Limb (tissue), 2 donors: Measurements from ENCODE around the gene ANKRD27.
"Not testable (repeated sequence)": the region's sequence is repeated elsewhere in the genome, so short reads cannot be mapped to it uniquely, and the experiment has no call there.

Source experiments
- DNase-seq, 2 donors: peaks; one replicate each; pipeline ENCODE4 v3.0.0-alpha.2; 2016; ENCODE audit errors: extremely low spot score in 2 of 2

The ANKRD27 gene

DNA sequence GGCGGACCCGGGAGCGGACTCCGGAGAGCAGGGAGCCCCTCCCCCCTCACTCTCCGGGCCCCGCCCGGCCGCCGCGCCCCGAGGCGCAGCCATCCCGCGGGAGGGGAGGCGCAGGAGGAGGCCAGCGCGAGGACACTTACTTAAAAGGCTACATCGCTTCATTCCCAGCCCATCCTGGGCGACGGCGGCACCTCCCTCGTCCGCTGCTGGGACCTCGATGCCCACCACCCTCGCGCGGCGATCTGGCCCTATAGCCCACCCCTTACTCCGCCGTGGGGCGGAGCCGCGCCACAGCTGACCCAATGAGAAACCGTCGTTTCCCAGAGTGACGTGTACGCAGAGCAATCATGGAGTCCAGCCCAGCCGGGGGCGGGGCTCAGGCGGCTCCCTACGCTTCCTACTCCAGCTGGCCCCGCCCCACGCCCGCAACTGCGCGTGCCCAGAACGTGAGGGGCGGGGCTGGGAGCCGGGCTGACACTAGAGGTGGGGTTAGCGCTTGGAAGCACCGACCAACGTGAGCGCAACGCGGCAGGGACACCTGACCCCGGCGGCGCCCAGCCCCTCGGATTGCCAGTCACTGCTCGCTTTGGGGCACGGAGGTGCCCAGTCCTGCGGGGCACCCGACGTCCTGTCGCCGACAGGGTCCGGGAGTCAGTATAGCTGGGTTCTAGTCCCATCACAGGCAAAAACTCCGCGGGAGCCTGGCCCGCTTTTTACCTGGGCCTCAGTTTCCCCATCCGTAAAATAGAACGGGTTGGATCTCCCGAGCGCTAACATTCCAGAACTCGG, at the start of gene ANKRD27:
ANKRD27 (minus strand) TSS at position 250 of the 789 bp plus-strand sequence. CDS start 16,165 bp downstream, outside the sequence.
- DNase-seq, result peak; percentile 99

DNA sequence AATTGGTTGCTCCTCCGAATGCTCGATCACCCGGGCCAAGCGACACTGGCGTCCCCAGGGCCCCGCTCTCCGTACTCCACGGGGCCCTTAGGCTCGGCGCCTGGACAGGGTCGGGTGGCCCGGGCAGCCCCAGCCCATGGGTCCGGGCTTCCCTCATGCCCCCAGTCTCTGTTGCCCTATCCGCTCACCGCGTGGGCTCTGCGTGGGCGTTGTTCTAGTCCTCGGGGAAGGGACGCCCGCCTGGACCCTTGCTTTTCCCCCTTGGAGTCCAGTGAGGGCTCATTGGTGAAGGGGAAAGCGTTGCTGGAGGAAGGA, 45.9 kb upstream of the ANKRD27 start:
- no peak for DNase-seq

DNA sequence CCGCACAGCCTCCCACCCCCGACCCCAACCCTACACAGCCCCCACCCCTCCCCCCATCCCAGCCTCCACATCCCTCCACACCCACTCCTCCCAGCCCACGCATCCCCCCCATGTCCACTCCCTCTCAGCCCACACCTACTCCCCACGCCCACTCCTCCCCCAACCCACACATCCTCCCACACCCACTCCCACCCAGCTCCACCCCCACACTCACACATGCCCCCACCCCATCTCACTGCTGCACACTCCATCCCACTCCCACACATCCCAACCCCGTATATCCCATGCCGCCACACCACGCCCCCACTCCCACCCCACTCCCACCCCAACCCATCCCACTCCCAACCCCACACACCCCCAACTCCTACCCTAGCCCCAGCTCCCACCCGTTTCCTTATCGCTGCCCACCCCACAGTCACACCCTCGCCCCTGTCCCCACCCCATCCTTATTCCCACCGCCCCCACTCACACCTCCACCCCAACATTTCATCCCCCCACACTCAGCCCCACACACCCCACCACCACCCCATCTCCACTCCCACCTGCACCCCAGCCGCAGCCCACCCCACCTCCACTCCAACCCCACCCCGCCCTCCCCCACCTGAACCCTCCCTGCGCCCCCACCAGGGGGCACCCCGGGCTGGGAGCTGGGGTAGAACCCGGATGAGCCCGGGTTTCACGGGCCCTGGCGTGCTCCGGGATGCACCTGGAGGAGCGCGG, 45.4 kb upstream of the ANKRD27 start:
- no peak for DNase-seq

DNA sequence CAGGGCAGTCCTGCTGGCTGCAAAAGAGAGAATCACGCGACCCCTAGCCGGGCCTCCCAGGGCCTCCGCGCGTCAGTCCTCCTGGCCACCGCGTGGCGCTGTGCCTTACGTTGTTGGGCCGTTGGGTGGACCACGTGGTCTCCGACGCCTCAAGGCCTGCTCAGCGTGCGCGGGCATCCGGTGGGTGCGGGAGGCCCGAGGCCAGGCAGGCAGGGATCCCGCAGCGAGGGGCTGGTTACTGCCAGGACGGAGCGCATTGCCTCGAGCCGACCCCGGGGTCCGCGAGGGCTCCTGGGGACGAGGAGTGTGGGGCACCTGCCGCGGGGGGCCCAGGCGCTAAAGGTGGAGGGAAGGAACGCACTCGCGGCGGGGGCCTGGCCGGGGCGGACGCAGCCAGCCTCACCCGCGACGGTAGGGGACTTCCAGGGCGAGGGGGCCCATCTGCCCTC, 44.7 kb upstream of the ANKRD27 start, which contains the start of gene TDRD12:
TDRD12 (plus strand) TSS at position 157 of the 449 bp plus-strand sequence. CDS start 306 bp downstream, outside the sequence.
- no peak for DNase-seq

DNA sequence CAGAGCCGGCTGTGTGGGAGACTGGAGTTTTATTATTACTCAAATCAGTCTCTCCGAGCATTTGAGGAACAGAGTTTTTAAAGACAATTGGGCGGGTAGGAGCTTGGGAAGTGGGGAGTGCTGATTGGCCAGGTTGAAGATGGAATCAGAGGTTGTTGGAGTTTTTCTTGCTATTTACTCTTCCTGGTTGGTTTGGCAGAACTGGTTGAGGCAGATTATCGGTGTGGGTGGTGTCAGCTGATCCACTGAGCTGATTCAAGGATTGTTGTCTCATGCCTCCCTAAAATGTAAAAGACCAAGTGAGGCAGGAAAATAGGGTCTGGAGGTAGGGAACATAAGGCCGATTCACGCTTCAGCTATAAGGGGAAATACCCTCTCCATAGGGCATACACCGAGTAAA, 43.3 kb upstream of the ANKRD27 start:
- DNase-seq, result no peak

DNA sequence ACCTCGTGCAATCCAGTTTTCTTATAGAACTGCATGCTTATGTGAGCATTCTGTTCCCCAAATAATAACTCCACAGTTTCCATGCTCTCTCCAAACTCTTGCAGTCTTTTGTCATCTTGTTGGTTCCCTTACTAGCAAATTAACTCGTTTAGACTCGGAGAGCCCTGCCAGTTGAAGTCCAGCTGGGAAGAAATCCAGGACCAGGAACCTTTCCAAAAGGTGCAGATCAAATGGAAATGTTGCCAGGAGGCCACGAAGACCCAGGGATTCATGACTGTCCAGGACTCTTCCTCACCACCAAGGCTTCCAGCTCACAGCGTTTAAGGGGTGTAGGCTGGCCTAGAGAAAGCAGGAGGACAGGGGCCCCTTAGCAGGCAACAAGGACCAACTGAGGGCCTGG, 42.5 kb upstream of the ANKRD27 start:
- no peak for DNase-seq

DNA sequence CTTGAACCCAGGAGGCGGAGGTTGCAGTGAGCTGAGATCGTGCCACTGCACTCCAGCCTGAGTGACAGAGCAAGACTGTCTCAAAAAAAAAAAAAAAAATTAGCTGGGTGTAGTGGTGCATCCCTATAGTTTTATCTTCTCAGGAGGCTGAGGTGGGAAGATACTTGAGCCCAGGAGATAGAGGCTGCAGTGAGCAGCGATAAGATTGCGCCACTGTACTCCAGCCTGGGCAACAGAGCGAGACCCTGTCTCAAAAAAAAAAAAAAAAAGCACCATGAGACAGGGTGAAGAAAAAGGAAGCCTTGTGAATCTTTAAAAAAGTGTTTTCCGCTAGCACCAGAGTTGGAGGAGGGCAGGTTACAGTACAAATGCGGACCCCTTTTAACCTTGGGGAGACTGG, 41.2 kb upstream of the ANKRD27 start:
- not testable (repeated sequence) for DNase-seq

DNA sequence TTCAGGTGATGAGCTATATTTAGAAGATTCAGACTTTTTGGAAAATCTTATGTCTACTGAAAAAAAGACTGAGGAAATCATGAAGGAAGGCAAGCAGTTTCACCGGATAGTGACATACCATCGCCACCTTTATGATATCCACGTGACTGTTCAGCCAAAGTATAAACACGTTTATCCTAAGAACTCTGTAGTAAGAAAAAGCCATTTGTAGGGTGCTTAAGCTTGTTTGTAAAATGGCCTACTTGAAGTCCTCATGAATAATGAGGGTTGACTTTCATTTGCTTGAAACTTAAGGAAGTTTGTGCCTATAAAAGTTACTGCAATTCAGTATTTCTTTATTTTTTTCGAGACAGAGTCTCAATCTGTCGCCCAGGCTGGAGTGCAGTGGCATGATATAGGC, 36.8 kb upstream of the ANKRD27 start:
- no peak for DNase-seq

DNA sequence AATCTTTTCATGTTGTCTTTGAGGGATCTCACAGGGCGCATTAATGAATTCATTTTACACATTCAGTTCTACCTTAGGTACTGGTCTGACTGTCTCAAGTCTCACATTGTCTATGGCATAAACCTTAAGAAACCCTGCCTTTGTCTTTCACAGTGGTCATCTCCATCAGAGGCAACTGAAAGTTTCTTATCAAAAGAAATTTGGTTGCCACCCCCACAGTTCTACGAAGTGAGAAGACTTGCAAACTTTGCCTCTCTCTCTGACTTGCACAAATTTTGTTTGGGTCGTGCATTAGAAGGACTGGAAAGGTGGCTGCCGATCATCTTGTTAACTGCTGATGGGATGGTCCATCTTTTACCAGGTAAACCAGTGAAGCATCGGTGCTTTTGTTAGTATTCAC, 34.1 kb upstream of the ANKRD27 start:
- DNase-seq, result no peak

DNA sequence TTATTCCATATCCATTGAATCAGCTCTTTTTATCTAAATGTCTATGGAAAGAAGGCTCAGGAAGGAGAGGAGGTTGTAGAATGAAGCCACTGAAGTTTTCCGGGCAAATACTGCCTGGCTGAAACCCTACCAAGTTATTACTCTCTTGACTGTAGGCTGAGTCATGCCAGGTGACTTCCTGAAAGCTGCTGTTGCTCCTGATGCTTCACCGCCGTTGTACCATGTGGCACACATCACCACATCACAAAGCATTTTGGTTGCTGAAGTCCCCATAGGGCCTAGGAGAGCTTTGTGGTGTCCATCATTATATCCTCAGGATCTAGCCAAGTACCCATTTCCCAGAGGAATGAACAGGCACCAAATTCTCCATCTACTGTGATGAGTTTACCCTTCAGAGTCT, 33.5 kb upstream of the ANKRD27 start:
- no peak for DNase-seq

DNA sequence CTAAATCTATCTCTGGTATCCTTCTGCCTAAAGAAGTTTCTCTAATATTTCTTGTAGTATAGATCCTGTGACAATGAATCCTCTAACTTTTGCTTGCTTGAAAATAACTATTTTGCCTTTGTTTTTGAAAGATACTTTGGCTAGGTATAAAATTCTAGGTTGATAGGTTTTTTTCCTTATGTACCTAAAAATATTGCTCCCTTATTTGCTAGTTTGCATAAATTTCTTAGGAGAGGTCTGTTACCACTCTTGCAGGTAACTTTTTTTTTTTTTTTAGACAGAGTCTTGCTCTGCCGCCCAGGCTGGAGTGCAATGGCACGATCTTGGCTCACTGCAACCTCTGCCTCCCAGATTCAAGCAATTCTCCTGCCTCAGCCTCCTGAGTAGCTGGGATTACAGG, 29.0 kb upstream of the ANKRD27 start:
- not testable (repeated sequence) for DNase-seq

DNA sequence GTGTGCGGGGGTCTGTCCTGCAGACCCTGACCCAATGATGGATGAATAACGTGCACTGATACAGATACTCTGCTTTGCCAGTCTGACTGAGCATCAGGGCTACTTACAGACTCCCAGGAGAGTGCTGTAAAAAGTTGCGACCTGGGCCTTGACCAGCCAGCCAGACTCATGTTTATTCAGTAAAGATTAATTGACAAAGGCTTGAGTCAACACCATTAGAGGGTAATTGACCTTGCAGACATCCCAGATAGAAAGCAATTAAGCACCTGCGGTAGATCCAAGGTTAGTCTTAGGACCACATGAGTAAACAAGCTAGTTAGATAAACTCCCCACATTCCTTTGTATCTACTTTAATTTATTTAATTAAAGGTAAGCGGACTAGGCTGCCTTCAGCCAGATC, 27.0 kb upstream of the ANKRD27 start:
- no peak for DNase-seq

DNA sequence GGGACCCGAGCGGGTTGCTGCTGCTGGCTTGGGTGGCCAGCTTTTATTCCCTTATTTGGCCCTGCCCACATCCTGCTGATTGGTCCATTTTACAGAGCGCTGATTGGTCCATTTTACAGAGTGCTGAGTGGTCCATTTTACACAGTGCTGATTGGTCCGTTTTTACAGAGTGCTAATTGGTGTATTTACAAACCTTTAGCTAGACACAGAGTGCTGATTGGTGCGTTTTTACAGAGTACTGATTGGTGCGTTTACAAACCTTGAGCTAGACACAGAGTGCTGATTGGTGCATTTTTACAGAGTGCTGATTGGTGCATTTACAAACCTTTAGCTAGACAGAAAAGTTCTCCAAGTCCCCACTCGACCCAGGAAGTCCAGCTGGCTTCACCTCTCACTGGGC, 25.1 kb upstream of the ANKRD27 start:
- DNase-seq, result not testable (repeated sequence)

DNA sequence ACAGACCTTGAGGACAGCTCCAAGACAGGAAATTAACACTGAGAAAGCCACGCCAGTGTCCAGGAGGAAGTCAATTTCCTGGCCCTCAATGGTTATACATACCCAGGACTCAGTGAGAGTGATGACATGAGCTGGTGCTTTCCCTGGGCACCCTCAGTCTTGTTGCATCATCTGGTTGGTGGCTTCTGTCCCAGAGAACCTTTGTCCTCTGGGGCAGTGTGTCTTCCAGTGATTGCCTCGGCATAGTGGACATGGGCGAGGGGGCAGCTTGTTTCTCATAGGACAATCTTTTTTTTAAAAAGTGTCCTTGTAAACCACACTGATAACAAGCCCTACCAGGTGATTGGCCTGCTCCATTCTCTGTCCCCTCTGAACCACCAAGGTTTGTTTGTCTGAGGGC, 21.8 kb upstream of the ANKRD27 start:
- DNase-seq, result not testable (repeated sequence)

DNA sequence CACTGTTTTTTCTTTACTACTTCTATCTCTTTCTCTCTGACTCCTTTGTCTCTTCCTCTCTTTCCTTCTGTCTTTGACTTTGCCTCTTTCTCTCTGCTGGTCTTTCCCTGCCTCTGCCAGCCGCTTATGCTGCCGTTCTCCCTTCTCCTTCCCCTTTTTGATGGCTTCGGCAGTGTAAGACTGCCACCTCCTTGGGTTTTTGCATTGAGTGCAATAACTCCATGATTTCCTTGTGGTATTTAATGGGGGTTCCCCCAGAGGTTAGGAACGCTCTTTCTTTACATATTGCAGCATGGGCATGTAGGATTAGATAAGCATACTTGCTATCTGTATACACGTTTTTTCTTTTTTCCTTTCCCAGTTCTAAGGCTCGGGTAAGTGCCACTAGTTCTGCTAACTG, 20.5 kb upstream of the ANKRD27 start:
- not testable (repeated sequence) for DNase-seq

DNA sequence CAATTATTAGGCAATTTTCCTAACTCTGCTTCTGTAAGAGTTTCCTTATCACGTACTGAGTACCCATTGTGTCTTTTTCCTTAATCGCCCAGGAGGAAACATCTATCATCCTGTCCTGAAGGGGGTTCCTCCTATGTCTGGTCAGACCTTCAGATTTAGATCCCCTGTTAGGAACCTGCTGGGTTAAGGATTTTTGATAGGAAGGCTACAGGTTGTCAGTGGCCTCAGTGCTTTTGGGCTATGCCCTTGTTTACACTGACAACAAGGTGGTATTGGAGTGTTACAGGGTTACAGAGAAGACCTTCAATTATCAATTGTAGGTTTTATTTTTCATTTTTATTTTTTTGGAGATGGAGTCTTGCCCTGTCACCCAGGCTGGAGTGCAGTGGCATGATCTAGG, 19.9 kb upstream of the ANKRD27 start:
- DNase-seq, result not testable (repeated sequence)

DNA sequence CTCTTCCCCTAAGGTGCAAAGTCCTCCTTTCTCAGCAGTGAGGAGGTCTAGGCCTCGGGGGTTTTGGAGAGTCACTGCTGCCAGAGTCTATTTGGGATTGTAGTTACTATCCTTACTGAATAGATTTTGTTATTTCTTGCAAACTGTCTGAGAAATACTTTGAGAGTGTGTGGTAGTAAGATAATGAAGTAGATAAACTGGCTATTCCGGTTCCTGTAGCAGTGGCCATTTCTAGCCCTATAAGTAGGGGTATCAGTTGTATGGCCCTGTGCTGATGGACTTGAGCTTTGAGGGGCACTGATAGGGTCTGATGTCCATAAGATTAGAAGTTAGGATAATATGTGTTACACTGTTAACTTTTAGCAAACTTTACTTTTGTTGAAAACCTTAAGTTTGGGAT, 19.3 kb upstream of the ANKRD27 start:
- DNase-seq, result not testable (repeated sequence)

DNA sequence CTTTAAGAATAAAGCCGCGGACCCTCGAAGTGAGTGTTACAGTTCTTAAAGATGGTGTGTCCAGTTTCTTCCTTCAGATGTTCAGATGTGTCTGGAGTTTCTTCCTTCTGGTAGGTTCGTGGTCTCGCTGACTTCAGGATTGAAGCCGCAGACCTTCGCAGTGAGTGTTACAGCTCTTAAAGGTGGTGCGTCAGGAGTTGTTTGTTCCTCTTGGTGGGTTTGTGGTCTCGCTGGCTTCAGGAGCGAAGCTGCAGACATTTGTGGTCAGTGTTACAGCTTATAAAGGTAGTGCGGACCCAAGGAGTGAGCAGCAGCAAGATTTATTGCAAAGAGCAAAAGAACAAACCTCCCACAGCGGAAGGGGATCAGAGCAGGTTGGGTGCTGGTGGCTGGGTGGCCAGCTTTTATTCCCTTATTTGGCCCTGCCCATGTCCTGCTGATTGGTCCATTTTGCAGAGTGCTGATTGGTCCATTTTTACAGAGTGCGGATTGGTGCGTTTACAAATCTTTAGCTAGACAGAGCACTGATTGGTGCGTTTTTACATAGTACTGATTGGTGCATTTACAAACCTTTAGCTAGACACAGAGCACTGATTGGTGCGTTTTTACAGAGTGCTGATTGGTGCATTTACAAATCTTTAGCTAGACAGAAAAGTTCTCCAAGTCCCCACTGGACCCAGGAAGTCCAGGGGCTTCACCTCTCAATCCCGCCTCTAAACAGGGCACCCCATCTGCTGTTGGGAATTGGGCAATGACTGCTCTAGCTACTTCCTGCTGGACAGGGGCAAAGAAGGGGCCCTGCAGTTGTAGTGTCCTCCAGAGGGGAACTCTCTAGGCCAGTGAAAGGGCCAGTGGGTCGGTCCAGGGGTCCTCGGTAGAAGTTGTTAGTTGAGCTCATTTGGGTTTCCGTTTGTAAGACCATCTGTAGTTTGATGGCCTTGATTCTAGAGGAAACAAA, 18.4 kb upstream of the ANKRD27 start:
- DNase-seq, result not testable (repeated sequence)

DNA sequence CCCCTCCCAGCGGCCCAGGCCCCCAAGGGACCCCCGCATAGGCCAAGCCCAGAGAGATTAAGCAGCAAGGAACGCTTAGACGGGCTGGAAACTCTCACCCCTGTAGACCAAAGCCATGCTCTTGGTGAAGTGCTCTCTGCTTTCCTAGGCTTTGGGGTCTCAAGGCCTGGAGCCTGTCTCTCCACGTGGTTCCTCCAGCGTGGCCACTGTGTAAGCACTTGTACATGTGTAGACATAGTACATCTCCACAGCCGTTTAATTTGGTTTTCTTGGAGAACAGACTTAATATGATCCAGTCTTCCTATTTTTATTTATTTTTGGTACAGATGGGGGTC, 17.7 kb upstream of the ANKRD27 start:
- no peak for DNase-seq

DNA sequence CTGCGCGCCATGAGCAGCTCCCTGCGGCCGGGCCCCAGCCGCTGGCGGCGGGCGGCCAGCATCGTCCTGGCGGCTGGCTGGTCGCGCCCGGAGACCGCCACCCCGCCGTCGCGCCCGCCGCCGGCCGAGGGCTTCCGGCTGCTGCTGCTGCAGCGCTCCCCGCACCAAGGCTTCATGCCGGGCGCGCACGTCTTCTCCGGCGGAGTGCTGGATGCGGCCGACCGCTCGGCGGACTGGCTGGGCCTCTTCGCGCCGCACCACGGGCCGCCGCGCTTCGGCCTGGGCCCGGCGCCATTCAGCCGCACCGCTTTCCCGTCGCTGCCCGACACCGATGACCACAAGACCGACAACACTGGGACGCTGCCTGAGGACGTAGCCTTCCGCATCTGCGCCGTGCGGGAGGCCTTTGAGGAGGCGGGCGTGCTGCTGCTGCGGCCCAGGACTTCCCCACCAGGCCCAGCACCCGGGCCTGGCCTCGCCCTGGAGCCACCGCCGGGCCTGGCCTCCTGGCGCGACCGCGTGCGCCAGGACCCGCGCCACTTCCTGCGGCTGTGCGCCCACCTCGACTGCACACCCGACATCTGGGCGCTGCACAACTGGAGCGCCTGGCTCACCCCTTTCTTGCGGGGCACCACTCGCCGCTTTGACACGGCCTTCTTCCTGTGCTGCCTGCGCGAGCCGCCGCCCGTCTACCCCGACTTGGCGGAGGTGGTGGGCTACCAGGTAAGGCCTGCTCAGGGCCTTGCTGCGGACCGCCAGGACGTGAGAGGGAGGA, 17.2 kb upstream of the ANKRD27 start:
- DNase-seq, result peak in 1 of 2 donors; percentile 75
